Cardiac fibroblast (primary cell): ENCODE results near the gene TPP1.

ENCODE experiments used
- DNase-seq, 2 donors: peaks; one replicate each; pipeline versions ENCODE4 v3.0.0 to v3.0.0-alpha.2; 2010; ENCODE audit warnings: low read depth in 2 of 2
- H3K4me3 ChIP-seq, 2 donors: replicated peaks in 1 of 2; 1 replicate in 1 of 2; 2 replicates in 1 of 2; pipeline ENCODE4 v1.5.1; 2011; ENCODE audit warnings: low read depth in 2 of 2, low read length in 2 of 2, mild to moderate bottlenecking in 2 of 2, moderate library complexity in 1 of 2
- TF ChIP-seq, protein P1 (sequence below): IDR thresholded peaks from one replicate; pipeline ENCODE4 v1.5.1; 2011; ENCODE audit warnings: low read depth, mild to moderate bottlenecking, low read length, inconsistent platforms

TPP1 gene

DNA sequence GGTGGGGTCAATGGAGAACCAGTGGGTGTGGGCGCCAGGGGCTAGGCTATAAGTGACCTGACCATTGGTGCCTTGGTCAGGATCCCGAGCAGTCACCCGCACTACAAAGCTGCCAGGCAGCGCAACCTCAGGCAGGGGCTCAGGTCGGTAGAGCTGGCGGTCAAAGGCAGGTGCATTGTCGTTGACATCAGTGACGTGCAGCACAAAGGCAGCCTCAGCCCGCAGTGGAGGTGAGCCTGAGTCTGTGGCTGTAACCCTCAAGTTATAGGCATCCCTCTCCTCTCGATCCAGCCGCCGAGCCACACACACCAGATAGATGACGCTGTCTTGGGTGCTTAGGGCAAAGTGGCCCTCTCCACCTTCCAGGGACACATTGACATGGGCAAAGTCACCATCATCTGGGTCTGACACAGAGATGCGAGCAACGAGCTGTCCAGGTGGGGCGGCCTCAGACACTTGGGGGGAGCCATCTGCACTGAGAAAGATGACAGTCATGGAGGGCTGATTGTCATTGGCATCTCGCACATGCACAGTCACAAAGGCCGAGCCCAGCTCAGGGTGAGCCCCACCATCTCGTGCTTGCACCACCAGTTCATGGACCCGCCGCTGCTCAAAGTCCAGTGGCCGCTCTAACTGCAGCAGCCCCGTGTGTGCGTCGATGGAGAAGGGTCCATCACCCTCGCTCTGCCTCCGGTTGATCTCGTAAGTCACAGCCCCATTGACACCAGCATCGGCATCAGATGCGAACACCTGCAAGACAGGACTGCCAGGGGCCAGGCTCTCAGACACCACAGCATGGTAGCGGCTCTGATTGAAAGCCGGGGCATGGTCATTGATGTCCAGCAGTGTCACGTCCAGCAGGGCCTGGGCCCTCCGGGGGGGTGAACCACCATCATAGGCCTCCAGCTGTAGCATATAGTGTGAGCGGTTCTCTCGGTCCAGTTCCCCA, 21.1 kb upstream of the TPP1 start:
- H3K4me3 ChIP-seq: no peak overlapping the region
- DNase-seq: no peak
- TF ChIP-seq, protein P1, sequence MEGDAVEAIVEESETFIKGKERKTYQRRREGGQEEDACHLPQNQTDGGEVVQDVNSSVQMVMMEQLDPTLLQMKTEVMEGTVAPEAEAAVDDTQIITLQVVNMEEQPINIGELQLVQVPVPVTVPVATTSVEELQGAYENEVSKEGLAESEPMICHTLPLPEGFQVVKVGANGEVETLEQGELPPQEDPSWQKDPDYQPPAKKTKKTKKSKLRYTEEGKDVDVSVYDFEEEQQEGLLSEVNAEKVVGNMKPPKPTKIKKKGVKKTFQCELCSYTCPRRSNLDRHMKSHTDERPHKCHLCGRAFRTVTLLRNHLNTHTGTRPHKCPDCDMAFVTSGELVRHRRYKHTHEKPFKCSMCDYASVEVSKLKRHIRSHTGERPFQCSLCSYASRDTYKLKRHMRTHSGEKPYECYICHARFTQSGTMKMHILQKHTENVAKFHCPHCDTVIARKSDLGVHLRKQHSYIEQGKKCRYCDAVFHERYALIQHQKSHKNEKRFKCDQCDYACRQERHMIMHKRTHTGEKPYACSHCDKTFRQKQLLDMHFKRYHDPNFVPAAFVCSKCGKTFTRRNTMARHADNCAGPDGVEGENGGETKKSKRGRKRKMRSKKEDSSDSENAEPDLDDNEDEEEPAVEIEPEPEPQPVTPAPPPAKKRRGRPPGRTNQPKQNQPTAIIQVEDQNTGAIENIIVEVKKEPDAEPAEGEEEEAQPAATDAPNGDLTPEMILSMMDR: no peak

DNA sequence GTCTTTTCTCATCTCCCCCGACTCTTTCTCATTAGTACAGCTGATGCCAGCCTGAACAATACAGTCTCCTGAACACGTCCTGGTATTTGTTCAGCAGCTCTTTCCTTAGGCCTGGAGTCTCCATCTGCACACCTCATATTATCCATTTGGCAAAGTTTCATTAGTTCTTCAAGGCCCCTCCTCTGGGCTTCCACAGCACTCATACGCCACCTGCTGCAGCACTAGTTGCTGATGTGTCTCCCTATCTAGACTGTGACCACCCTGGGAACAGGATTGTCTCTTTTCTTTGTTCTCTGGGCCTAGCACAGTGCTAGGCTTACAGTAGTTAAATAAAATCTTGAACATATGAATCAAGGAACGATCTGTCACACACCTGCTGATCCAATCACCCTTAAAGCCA, 19.2 kb upstream of the TPP1 start:
- DNase-seq: no peak
- TF ChIP-seq, protein P1: no peak
- H3K4me3 ChIP-seq: no peak overlapping the region

DNA sequence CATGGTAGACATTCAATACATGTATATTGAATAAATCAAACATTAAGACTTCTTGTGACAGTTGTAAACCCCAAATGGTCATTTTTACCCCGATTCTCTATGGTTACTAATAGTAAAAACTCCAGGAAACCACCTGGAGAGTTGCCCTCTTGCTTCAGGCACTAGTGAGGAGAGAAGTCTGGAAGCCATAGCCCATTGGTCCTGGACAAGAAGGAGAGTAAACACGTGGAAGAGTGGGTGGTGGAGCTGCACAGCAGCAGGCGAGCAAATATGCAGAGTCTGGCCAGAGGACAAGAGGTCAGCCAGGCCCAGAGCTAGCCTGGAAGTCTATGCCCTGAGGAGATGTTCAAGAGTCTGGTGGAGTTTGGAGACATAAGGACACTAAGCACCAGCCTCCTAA, 18.6 kb upstream of the TPP1 start:
- DNase-seq: peak; percentile 34 to 77
- no peak overlapping the region for H3K4me3 ChIP-seq
- TF ChIP-seq, protein P1: no peak

DNA sequence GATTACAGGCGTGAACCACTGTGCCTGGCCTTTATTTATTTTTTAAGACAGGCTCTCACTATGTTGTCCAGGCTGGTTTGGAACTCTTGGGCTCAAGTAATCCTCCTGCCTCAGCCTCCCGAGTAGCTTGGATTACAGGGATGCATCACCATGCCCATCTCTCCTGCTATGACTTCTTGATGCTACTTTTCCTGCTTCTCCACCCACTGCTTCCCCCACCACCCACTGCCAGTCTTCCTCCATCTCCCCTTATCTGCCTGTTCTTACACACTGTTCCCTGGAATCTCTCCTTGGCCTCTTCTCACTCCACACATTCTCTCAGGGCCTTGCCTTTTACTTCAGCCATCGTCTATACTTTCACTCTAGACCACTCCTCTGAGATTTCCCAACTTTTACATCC, 17.3 kb upstream of the TPP1 start:
- TF ChIP-seq, protein P1: no peak
- no peak overlapping the region for H3K4me3 ChIP-seq
- no peak for DNase-seq

GRCh38 chr11:6635082-6635932, 16.1 kb upstream of the TPP1 start:
- no peak overlapping the region for H3K4me3 ChIP-seq
- peak; percentile 46 to 81 for DNase-seq
- TF ChIP-seq, protein P1: no peak

DNA sequence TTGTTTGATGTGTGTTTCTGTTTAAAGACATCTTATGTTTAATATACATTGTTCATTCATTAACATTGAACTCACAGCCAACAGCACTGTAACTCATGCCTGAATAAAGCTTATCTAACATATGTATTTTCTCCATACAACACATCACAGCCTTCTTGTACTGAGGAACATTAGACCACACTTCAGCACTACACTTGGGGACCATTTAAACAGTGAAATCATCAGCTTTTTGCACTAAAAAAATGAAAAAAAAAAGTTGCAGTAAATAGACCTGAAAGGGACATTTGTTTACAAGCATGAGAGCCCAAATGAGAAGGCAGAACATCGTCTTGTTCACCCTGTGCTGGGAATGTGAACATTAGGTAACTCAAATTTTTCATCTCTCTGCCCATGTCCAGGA, 15.3 kb upstream of the TPP1 start:
- TF ChIP-seq, protein P1: no peak
- DNase-seq: no peak
- no peak overlapping the region for H3K4me3 ChIP-seq
